Fibroblast of peridontal ligament (primary cell): ENCODE results near the gene SPTSSA.
A peak's percentile ranks its signal among the peaks of the same experiment; 100 is the strongest.
"Not testable (repeated sequence)": the region's sequence is repeated elsewhere in the genome, so short reads cannot be mapped to it uniquely, and the experiment has no call there.

Experiments used
- DNase-seq: peaks from one replicate; pipeline ENCODE4 v3.0.0-alpha.2; 2010; ENCODE audit errors: extremely low read depth

SPTSSA gene

GRCh38 chr14:34462132-34462893 lies at the start of gene SPTSSA:
SPTSSA (minus strand) TSS chr14:34462240; CDS start chr14:34462207, 33 bp downstream.
- peak; percentile 81 for DNase-seq

- DNase-seq: no peak
These were observed 45.8 kb upstream of the SPTSSA start for GRCh38 chr14:34507884-34508283.

- DNase-seq: no peak
These were observed 45.4 kb upstream of the SPTSSA start for GRCh38 chr14:34507459-34507858.

- not testable (repeated sequence) for DNase-seq
These were observed 43.1 kb upstream of the SPTSSA start for GRCh38 chr14:34505124-34505491.

GRCh38 chr14:34504027-34504426 lies 42.0 kb upstream of the SPTSSA start:
- not testable (repeated sequence) for DNase-seq

GRCh38 chr14:34502545-34503225 lies 40.6 kb upstream of the SPTSSA start:
- DNase-seq: peak; percentile 38

GRCh38 chr14:34502001-34502400 lies 40.0 kb upstream of the SPTSSA start:
- DNase-seq: peak; percentile 8

GRCh38 chr14:34501004-34501580 lies 39.1 kb upstream of the SPTSSA start:
- no peak for DNase-seq

GRCh38 chr14:34498684-34499412 lies 36.8 kb upstream of the SPTSSA start:
- peak; percentile 41 for DNase-seq

GRCh38 chr14:34496679-34497513 lies 34.9 kb upstream of the SPTSSA start:
- DNase-seq: peak; percentile 100

GRCh38 chr14:34496007-34496678 lies 34.1 kb upstream of the SPTSSA start:
- no peak for DNase-seq

GRCh38 chr14:34489324-34489723 lies 27.3 kb upstream of the SPTSSA start:
- DNase-seq: peak; percentile 35

- DNase-seq: no peak
These were observed 26.5 kb upstream of the SPTSSA start for GRCh38 chr14:34488528-34488927.

GRCh38 chr14:34484726-34485125 lies 22.7 kb upstream of the SPTSSA start:
- DNase-seq: no peak

GRCh38 chr14:34482463-34482862 lies 20.4 kb upstream of the SPTSSA start:
- DNase-seq: no peak

- DNase-seq: no peak
These were observed 17.7 kb upstream of the SPTSSA start for GRCh38 chr14:34479694-34480093.

- no peak for DNase-seq
These were observed 16.2 kb upstream of the SPTSSA start for GRCh38 chr14:34478261-34478660.

- not testable (repeated sequence) for DNase-seq
These were observed 14.0 kb upstream of the SPTSSA start for GRCh38 chr14:34476036-34476435.

GRCh38 chr14:34475163-34475562 lies 13.1 kb upstream of the SPTSSA start:
- DNase-seq: no peak

GRCh38 chr14:34474187-34474679 lies 12.2 kb upstream of the SPTSSA start:
- no peak for DNase-seq
